Right cardiac atrium (tissue), 5 donors: ENCODE measurements around the gene TRIM56. TPM values are rescaled to one million over a fixed set of nuclear protein-coding genes. Genes with fewer than 3 reads are reported as not detected.
A peak's percentile ranks its signal among the peaks of the same experiment; 100 is the strongest.
"Not testable (repeated sequence)": the region's sequence is repeated elsewhere in the genome, so short reads cannot be mapped to it uniquely, and the experiment has no call there.

Experiments used
- ATAC-seq, 2 donors: fragments of 200-7000 bp; cut with Tn5 transposase; one replicate each; pipeline versions ENCODE4 v1.8.0 to v1.9.1; 2020; ENCODE audit warnings: moderate library complexity in 2 of 2, mild to moderate bottlenecking in 1 of 2
- DNase-seq, 3 donors: peaks; one replicate each; pipeline ENCODE4 v3.0.0-alpha.2; 2020
- H3K27ac ChIP-seq: one replicate; pipeline ENCODE4 v1.5.1; 2013; ENCODE audit warnings: mild to moderate bottlenecking, low read length, control low read depth, moderate library complexity
- H3K27me3 ChIP-seq: one replicate; pipeline ENCODE4 v1.6.1; 2013; ENCODE audit not compliant: control insufficient read depth, insufficient read depth
- H3K4me1 ChIP-seq: one replicate; pipeline ENCODE4 v1.6.1; 2013; ENCODE audit warnings: low read length; ENCODE audit not compliant: control insufficient read depth, insufficient read depth
- H3K4me3 ChIP-seq: one replicate; pipeline ENCODE4 v1.5.1; 2013; ENCODE audit warnings: low read length, control low read depth
- H3K9me3 ChIP-seq: one replicate; pipeline ENCODE4 v1.6.1; 2013; ENCODE audit warnings: low read length; ENCODE audit not compliant: control insufficient read depth
- WGBS: extraction: QIAGEN DNeasy Blood & Tissue Kit; methylation state at CpG from one replicate; pipeline ENCODE4 v1.1.7; 2013; 5-methylcytosine and 5-hydroxymethylcytosine counted together
- intact Hi-C, 4 donors: fragments of 100-400 bp; cut with DNase I; formaldehyde crosslinking; loops; one replicate each; pipeline versions ENCODE4 v1.11.0 to v1.14.0; 2022 to 2023
- polyA plus RNA-seq: library from polyadenylated mRNA; stranded (reverse); fragments of 200-250 nt; gene quantifications from one replicate; pipeline ENCODE4 v1.2.3, GENCODE V29; 2013
- total RNA-seq, 4 donors: library from RNA; stranded (reverse); fragmentation: NEBNext Ultra II Directional; extraction: Animal tissue kit (Norgen Biotek cat#: 25700); gene quantifications; one replicate each; pipeline ENCODE4 v1.2.1, GENCODE V29; 2021
- donor health status: healthy with polysubstance abuse.
- donor health status: DM: no; HTN: yes; CAD: no.
- donor health status: DM: no; HTN: no; CAD: no.
- donor health status: DM: no; HTN: yes; CAD: no; lungs with severe emphysema.
- donor health status: DM: yes; HTN: yes; CAD: no.

The TRIM56 gene
- total and polyA plus RNA-seq, 5 donors = 11.4 to 24.5 (median 21.8) TPM

DNA sequence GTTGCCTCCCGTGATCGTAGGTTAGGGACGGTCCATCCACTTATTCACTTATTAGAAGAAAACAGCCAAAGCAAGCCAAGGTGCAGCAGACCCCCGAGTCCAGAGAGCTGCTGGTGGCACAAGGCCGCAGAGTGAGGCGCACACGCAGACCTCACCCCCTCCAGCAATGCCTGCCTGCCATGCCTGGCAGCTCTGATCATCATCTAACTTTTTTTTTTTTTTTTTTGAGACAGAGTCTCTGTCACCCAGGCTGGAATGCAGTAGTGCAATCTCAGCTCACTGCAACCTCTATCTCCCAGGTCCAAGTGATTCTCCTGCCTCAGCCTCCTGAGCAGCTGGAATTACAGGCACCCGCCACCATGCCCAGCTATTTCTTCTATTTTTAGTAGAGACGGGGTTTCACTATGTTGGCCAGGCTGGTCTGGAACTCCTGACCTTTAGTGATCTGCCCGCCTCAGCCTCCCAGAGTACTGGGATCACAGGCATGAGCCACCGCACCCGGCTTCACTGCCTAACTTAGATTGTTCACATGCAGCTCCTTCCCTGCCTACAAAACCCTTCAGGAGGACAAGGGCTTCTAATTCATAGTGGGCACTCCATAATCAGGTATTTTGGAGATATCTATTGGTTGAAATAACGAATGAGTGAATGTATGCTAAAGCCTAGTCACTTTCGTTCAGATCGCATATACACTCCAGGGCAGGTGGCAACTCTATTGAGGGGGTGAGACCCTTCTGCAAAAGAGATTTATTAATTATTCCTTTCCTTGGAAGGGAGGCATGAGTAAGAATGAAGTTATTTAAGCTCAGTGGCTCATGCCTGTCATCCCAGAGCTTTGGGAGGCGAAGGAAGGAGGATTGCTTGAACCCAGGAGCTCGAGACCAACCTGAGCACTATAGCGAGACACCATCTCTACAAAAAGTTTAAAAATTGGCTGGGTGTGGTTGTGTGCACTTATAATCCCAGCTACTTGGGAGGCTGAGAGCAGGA lies 15.9 kb downstream of the TRIM56 start:
- peak in 1 of 3 donors; percentile 14 for DNase-seq
- no peaks in the 10 kb centered on the region for H3K9me3 ChIP-seq
- no peak for ATAC-seq
- WGBS = 92% methylated on average over 18 of the region's 18 CpGs
- H3K4me1 ChIP-seq = peaks cover 8% of the 10 kb centered on the region
- H3K27ac ChIP-seq = no peak overlapping the region
- intact Hi-C loops = no loop called here
- H3K27me3 ChIP-seq = no peaks in the 10 kb centered on the region
- no peak overlapping the region for H3K4me3 ChIP-seq

DNA sequence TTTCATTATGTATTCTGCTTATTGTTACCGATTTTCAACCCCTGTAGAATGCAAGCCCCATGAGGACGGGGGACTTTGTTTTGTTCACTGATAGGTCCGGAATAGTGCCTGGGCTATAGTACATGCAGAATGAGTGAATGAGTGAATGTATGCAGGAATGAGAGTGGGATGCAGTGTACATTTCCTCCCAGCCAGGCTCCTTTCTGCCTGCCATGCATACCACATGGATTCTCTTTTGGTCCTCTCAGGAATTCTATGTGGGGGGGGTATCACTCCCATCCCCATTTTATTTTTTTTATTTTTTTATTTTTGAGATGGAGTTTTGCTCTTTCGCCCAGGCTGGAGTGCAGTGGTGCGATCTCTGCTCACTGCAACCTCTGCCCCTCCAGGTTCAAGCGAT lies 16.7 kb downstream of the TRIM56 start:
- ATAC-seq = no peak
- WGBS = 90% methylated on average over 6 of the region's 6 CpGs
- H3K4me3 ChIP-seq = no peak overlapping the region
- intact Hi-C loops = no loop called here
- H3K27ac ChIP-seq = no peak overlapping the region
- no peaks in the 10 kb centered on the region for H3K9me3 ChIP-seq
- no peak for DNase-seq
- H3K27me3 ChIP-seq = no peaks in the 10 kb centered on the region
- H3K4me1 ChIP-seq = peaks cover 8% of the 10 kb centered on the region

DNA sequence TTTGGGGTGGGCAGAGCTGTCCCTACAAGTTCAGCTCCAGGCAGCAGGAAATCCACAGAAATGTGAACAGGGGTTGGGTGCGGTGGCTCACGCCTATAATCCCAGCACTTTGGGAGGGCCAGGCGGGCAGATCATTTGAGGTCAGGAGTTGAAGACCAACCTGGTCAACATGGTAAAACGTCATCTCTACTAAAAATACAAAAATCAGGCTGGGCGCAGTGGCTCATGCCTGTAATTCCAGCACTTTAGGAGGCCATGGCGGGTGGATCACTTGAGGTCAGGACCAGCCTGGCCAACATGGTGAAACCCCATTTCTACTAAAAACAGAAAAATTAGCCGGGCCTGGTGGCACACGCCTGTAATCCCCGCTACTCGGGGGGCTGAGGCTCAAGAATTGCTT lies 18.4 kb downstream of the TRIM56 start:
- H3K27ac ChIP-seq, H3K9me3 ChIP-seq, ATAC-seq, H3K4me1 ChIP-seq, H3K4me3 ChIP-seq, intact Hi-C loops, H3K27me3 ChIP-seq: not testable (repeated sequence)
- WGBS = 90% methylated on average over 10 of the region's 10 CpGs
- DNase-seq = peak in 1 of 3 donors; percentile 12

DNA sequence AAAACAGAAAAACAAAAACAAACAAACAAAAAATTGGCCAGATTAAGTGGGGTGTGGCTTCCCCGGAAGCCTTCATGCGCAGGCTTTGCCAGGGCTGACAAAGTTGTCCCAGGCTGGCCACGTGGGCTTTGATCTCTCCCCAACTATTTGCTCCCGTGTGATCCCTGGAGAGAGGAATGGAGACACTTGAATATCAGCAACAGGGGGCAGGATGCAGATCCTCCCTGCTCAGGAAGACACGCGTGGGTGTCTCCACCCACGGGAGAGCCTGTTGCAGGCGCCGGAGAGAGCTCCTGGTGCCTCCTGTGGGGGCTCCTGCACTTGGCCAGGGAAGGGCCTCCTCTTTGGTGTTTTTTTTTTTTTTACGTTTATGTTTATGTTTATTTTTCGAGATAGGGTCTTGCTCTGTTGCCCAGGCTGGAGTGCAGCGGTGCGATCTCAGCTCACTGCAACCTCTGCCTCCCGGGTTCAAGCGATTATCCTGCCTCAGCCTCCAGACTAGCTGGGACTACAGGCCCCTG lies 19.0 kb downstream of the TRIM56 start:
- Histone ChIP-seq H3K27me3 (no peaks in the 10 kb centered on the region), H3K27ac (no peak overlapping the region), H3K4me1 (peaks cover 8% of the 10 kb centered on the region), H3K4me3 (no peak overlapping the region), H3K9me3 (no peaks in the 10 kb centered on the region)
- 61% methylated on average over 15 of the region's 15 CpGs for WGBS
- intact Hi-C loops = no loop called here
- ATAC-seq (peak in 1 of 2 donors; percentile 2), DNase-seq (no peak)

DNA sequence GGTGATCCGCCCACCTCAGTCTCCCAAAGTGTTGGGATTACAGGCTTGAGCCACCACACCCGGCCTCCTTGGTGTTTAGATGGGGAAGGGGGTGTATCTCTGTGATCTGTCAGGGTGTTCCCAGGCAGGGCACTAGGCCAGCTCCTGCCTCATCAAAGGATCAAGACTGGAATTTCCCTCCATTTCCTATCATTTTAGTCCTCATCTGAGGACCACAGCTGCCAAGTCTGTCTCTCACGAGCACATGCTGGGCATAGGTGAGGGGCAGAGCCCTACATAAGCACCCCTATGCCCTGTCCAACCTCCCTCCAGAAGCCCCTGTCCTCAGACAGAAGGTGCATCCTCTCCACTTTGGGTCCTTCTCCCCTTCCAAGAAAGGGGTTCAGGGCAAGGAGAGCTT lies 19.5 kb downstream of the TRIM56 start:
- Histone ChIP-seq H3K4me3 (no peak overlapping the region), H3K4me1 (peaks cover 6% of the 10 kb centered on the region), H3K27ac (no peak overlapping the region), H3K9me3 (no peaks in the 10 kb centered on the region), H3K27me3 (no peaks in the 10 kb centered on the region)
- DNase-seq (no peak), ATAC-seq (no peak)
- WGBS = 69% methylated on average over 3 of the region's 3 CpGs
- intact Hi-C loops = no loop called here

DNA sequence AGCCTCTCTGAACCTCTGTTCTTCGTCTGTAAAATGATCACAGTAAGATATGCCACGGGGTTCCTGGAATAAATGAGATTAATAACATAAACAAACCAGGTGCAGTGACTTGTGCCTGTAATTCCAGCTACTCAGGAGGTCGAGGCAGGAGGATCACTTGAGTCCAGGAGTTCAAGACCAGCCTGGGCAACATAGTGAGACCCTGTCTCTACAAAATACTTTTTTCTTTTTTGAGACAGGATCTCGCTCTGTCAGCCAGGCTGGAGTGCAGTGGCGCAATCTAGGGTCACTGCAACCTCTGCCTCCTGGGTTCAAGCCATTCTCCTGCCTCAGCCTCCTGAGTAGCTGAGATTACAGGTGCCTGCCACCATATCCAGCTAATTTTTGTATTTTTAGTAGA lies 20.0 kb downstream of the TRIM56 start:
- ATAC-seq, intact Hi-C loops, H3K4me1 ChIP-seq, H3K9me3 ChIP-seq, H3K27me3 ChIP-seq, DNase-seq, H3K4me3 ChIP-seq, H3K27ac ChIP-seq: not testable (repeated sequence)
- WGBS = 80% methylated on average over 5 of the region's 5 CpGs

DNA sequence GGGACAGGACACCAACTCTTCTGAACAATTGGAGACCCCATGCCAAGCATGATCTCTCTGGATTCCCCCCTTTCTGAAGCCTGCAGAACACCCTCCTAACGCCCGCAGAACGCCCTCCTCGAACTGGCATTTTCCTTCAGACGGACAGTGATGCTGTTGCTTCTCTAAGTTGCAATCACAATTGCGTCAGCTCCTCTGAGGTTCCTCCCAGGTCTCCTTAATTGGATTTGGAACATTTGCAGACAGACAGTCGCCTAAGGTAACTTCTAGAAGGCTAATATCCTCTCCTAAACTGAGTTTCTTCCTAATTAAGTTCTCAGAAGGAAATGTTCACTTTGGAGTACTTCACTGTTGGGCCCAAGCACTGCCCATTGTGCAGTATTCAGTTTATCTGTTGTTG lies 21.1 kb downstream of the TRIM56 start:
- Histone ChIP-seq H3K9me3 (no peaks in the 10 kb centered on the region), H3K27me3 (no peaks in the 10 kb centered on the region), H3K4me1 (peaks cover 3% of the 10 kb centered on the region), H3K27ac (no peak overlapping the region), H3K4me3 (no peak overlapping the region)
- intact Hi-C loops = no loop called here
- DNase-seq (no peak), ATAC-seq (no peak)
- WGBS = 89% methylated on average over 7 of the region's 7 CpGs

DNA sequence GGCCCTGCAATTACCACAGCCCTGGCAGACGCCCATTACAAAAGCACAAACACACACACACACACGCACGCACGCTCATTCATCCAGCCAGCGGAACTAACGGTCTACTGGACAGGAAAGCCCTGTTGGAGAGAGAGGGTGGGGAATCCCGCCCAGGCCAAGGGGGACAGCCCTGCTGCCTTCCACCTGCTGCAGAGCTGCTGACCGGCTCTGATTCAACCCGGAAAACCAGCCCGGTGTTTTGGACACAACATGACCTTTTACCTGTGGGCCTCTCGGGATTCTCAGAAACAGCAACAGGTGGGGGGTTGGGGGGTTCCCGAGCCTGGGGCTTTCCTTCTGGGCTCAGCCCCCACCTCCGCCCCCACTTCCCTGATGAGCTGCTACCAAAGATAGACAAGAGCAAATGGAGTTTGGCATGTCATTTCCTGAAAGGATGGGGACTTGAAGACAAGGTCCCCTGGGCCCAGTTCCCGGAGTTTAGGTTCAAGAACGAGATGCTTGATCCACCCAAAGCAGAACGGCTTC lies 23.1 kb downstream of the TRIM56 start:
- peaks cover 9% of the 10 kb centered on the region for H3K4me1 ChIP-seq
- H3K4me3 ChIP-seq = no peak overlapping the region
- H3K9me3 ChIP-seq = no peaks in the 10 kb centered on the region
- H3K27ac ChIP-seq = no peak overlapping the region
- 39% methylated on average over 16 of the region's 16 CpGs for WGBS
- peak; percentile 42 to 75 for ATAC-seq
- no peaks in the 10 kb centered on the region for H3K27me3 ChIP-seq
- intact Hi-C loops = no loop called here
- peak; percentile 64 to 80 (median 78) for DNase-seq

DNA sequence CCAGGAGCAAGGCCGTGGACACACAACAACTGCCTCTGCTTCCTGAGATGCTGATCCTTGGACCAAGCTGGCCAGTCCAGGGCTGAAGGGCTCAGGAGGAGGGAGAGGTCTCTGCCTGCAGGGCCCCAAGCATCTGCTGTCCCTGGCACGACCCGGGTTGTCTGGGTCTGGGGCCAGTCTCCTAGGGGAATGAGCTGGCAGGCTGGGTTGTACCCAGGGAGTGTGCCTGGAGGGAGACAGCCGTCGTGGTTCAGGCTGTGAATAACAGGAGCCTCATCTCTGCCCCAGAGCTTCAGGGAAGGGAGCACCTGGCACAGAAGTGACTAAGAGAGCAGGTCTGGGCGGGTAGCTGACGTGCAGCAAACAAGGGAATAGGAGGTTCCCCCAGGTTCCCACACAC lies 23.7 kb downstream of the TRIM56 start:
- H3K4me1 ChIP-seq = peaks cover 9% of the 10 kb centered on the region
- DNase-seq (no peak), ATAC-seq (no peak)
- no peaks in the 10 kb centered on the region for H3K9me3 ChIP-seq
- WGBS = 70% methylated on average over 7 of the region's 7 CpGs
- intact Hi-C loops = no loop called here
- H3K27ac ChIP-seq = no peak overlapping the region
- H3K4me3 ChIP-seq = no peak overlapping the region
- no peaks in the 10 kb centered on the region for H3K27me3 ChIP-seq

DNA sequence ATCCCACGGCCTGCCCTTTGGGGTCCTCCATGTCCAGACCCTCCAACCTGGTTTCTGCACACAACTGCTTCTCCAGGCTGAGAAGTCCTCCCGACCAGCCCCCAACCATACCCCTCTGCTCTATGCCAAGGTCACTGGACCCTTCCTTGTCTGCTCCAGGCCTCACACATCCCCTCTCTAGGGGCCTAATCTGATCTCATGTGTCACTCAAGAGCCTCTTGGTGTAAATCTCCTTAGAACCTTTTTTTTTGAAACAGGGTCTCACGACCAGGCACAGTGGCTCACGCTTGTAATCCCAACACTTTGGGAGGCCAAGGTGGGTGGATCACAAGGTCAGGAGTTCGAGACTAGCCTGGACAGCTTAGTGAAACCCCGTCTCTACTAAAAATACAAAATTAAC lies 24.1 kb downstream of the TRIM56 start:
- H3K27ac ChIP-seq = no peak overlapping the region

DNA sequence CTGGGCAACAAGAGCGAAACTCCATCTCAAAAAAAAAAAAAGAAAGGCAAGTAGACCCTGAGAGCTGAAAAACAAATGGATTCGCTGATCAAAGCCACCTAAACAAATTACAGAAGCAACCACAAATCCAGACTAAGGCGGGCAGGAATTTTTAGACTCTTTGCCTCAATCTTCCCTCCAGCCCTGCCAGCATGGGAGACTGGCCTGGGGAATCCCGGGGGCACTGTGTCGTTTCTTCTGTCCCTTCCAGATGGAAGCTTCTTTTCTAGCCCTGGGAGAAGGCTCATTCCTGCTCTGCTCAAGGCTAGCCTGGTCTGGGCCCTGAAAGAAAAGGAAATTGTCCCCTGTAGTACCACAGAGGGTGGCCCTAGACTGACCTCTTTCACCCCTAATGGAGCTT lies 26.0 kb downstream of the TRIM56 start:
- ATAC-seq (no peak), DNase-seq (peak in 1 of 3 donors; percentile 5)
- no peaks in the 10 kb centered on the region for H3K27me3 ChIP-seq
- WGBS = 89% methylated on average over 5 of the region's 5 CpGs
- H3K27ac ChIP-seq = peak overlapping the region; percentile 83
- intact Hi-C loops = no loop called here
- no peaks in the 10 kb centered on the region for H3K9me3 ChIP-seq
- no peak overlapping the region for H3K4me3 ChIP-seq
- H3K4me1 ChIP-seq = peaks cover 9% of the 10 kb centered on the region

More for the DNA sequence above, 24.1 kb downstream of the TRIM56 start:
- Histone ChIP-seq H3K27me3 (no peaks in the 10 kb centered on the region), H3K4me1 (peaks cover 9% of the 10 kb centered on the region), H3K4me3 (no peak overlapping the region), H3K9me3 (no peaks in the 10 kb centered on the region)
- ATAC-seq (no peak), DNase-seq (peak in 1 of 3 donors; percentile 1)
- intact Hi-C loops = no loop called here
- WGBS = 85% methylated on average over 6 of the region's 6 CpGs
